GM12878 (cell line): ENCODE results near the gene STRIP2. TPM values are rescaled to one million over a fixed set of nuclear protein-coding genes. Genes with fewer than 3 reads are reported as not detected.

Source experiments
- ATAC-seq: fragments of 200-7000 bp; cut with Tn5 transposase; 3 replicates; pipeline ENCODE4 v1.9.1; 2020; ENCODE audit warnings: mild to moderate bottlenecking, moderate library complexity
- BruUV-seq: library from RNA; stranded (reverse); fragments of 400-500 nt; replicated peaks from 2 replicates; lab custom pipeline; 2021; lab: Mats Ljungman, UMichigan
- CTCF ChIA-PET: fragments of 300-600 bp; sonication (Branson Sonifier 250); formaldehyde crosslinking; extraction: SDS; loops from one replicate; lab custom pipeline; 2021; ENCODE audit warnings: inconsistent platforms; lab: Yijun Ruan, JAX
- POLR2A ChIA-PET: fragments of 350-600 bp; formaldehyde crosslinking; extraction: SDS; loops from one replicate; lab custom pipeline; 2021; ENCODE audit warnings: inconsistent platforms; lab: Charles Lee
- RAD21 ChIA-PET: fragments of 300-600 bp; sonication (Branson Sonifier 250); formaldehyde crosslinking; loops from one replicate; lab custom pipeline; 2023; ENCODE audit warnings: antibody characterized with exemption; ENCODE audit not compliant: unreplicated experiment; lab: Charles Lee
- SMC1A ChIA-PET: fragments of 300-600 bp; sonication (Branson Sonifier 250); formaldehyde crosslinking; loops from one replicate; lab custom pipeline; 2023; ENCODE audit not compliant: unreplicated experiment, uncharacterized antibody; lab: Charles Lee
- DNase-seq: peaks from one replicate; pipeline ENCODE4 v3.0.0-alpha.2; 2011; ENCODE audit warnings: low read depth, low spot score
- FAIRE-seq: peaks from 3 replicates; lab custom pipeline; 2011; peaks lifted over from hg19 to GRCh38; lab: Jason Lieb, UNC
- H2AFZ ChIP-seq: 2 replicates; pipeline ENCODE4 v1.6.0; 2011; ENCODE audit warnings: low read depth, low read length, control low read depth; ENCODE audit not compliant: control insufficient read depth
- H3K27ac ChIP-seq: 2 replicates; pipeline ENCODE4 v1.5.1; 2011; ENCODE audit warnings: control low read depth; ENCODE audit not compliant: control insufficient read depth, insufficient read depth
- H3K27me3 ChIP-seq, 2 experiments: replicated peaks in 1 of 2; 2 replicates each; pipeline versions ENCODE4 v1.6.0 to v1.6.1; 2011; ENCODE audit warnings: low read length in 1 of 2; ENCODE audit not compliant: control insufficient read depth in 2 of 2, insufficient read depth in 2 of 2
- H3K36me3 ChIP-seq, 2 experiments: 2 replicates each; pipeline ENCODE4 v1.5.1; 2011; ENCODE audit warnings: low read length in 1 of 2; ENCODE audit not compliant: control insufficient read depth in 2 of 2, insufficient read depth in 2 of 2
- H3K4me1 ChIP-seq: 2 replicates; pipeline ENCODE4 v1.6.1; 2011; ENCODE audit warnings: mild to moderate bottlenecking, low read length, moderate library complexity, mixed read lengths; ENCODE audit not compliant: control insufficient read depth, insufficient read depth
- H3K4me2 ChIP-seq: 2 replicates; pipeline ENCODE4 v1.6.0; 2011; ENCODE audit warnings: control low read depth; ENCODE audit not compliant: control insufficient read depth, insufficient read depth
- H3K4me3 ChIP-seq: fragments of 200-600 bp; sonication (generic); 2 replicates; pipeline ENCODE4 v1.5.1; 2016
- H3K79me2 ChIP-seq: 2 replicates; pipeline ENCODE4 v1.6.0; 2011; ENCODE audit warnings: low read length; ENCODE audit not compliant: control insufficient read depth, insufficient read depth
- H3K9ac ChIP-seq: 2 replicates; pipeline ENCODE4 v1.8.0; 2011; ENCODE audit warnings: low read length, control low read depth, mixed read lengths; ENCODE audit not compliant: control insufficient read depth, insufficient read depth
- H3K9me3 ChIP-seq: replicated peaks from 3 replicates; pipeline ENCODE4 v1.5.1; 2011; ENCODE audit warnings: mild to moderate bottlenecking, low read length; ENCODE audit not compliant: control insufficient read depth, insufficient read depth
- H4K20me1 ChIP-seq: 2 replicates; pipeline ENCODE4 v1.6.0; 2011; ENCODE audit not compliant: control insufficient read depth, insufficient read depth
- ATF3 ChIP-seq: IDR thresholded peaks from 2 replicates; pipeline ENCODE4 v1.6.1; 2011; ENCODE audit warnings: low read depth, mild to moderate bottlenecking, low read length, moderate library complexity, borderline replicate concordance; ENCODE audit errors: extremely low read depth
- BCL11A ChIP-seq: IDR thresholded peaks from 2 replicates; pipeline ENCODE4 v1.6.1; 2011; ENCODE audit warnings: low read depth, low read length
- CBX3 ChIP-seq: fragments of 200-600 bp; sonication (generic); IDR thresholded peaks from 2 replicates; pipeline ENCODE4 v1.6.1; 2016; ENCODE audit warnings: low read depth, borderline replicate concordance
- CEBPZ ChIP-seq: fragments of 150-350 bp; IDR thresholded peaks from 2 replicates; pipeline ENCODE4 v1.6.1; 2016; ENCODE audit warnings: low read depth, low read length
- FOXM1 ChIP-seq: IDR thresholded peaks from 2 replicates; pipeline ENCODE4 v1.6.1; 2012; ENCODE audit warnings: low read depth, mild to moderate bottlenecking, inconsistent platforms, low read length, moderate library complexity
- GABPA ChIP-seq: IDR thresholded peaks from 2 replicates; pipeline ENCODE4 v1.6.1; 2014; ENCODE audit warnings: antibody characterized with exemption, low read depth, mild to moderate bottlenecking, inconsistent platforms
- KAT2A ChIP-seq: conservative IDR thresholded peaks from 2 replicates; pipeline ENCODE4 v1.6.1; 2011; ENCODE audit warnings: low read depth, low read length; ENCODE audit not compliant: control insufficient read depth
- MXI1 ChIP-seq: fragments of 150-350 bp; IDR thresholded peaks from 2 replicates; pipeline ENCODE4 v1.6.1; 2011; ENCODE audit warnings: low read depth, mild to moderate bottlenecking, inconsistent platforms, low read length, improper control_type of control experiment
- PKNOX1 ChIP-seq: fragments of 450-650 bp; IDR thresholded peaks from 2 replicates; pipeline ENCODE4 v1.6.1; 2016; ENCODE audit warnings: mild to moderate bottlenecking
- SIX5 ChIP-seq: IDR thresholded peaks from 2 replicates; pipeline ENCODE4 v1.6.1; 2011; ENCODE audit warnings: mild to moderate bottlenecking, low read depth, low read length, moderate library complexity; ENCODE audit not compliant: severe bottlenecking
- SKIL ChIP-seq: fragments of 450-650 bp; IDR thresholded peaks from 2 replicates; pipeline ENCODE4 v1.6.1; 2017; ENCODE audit warnings: mild to moderate bottlenecking, low read depth, inconsistent platforms; ENCODE audit not compliant: poor library complexity, severe bottlenecking
- SMC3 ChIP-seq: IDR thresholded peaks from 2 replicates; pipeline ENCODE4 v1.6.1; 2011; ENCODE audit warnings: low read length, improper control_type of control experiment, borderline replicate concordance
- WGBS: methylation state at CpG from one replicate; pipeline ENCODE4 v1.1.6; 2016; ENCODE audit warnings: low lambda C conversion rate; ENCODE audit not compliant: insufficient replicate concordance, insufficient coverage; ENCODE audit errors: missing lambda C conversion rate; 5-methylcytosine and 5-hydroxymethylcytosine counted together
- in situ Hi-C: fragments of 300-500 bp; cut with MboI; formaldehyde crosslinking; loops from 9 replicates; pipeline ENCODE4 v1.14.3; 2018; ENCODE audit warnings: mixed read lengths
- intact Hi-C: fragments of 100-400 bp; cut with micrococcal nuclease; formaldehyde crosslinking; loops from one replicate; pipeline ENCODE4 v1.14.2; 2022; ENCODE audit not compliant: unreplicated experiment
- polyA plus RNA-seq, 11 experiments: library from polyadenylated mRNA; depleted of rRNA in 4 of 11; unstranded in 6 of 11; stranded (reverse) in 5 of 11; fragments of >200 nt; fragmentation: Nextera tagmentation in 4 of 11; fragmentation: Illumina TruSeq in 1 of 11; extraction: Ambion mirVana in 4 of 11; extraction: Trizol in 1 of 11; gene quantifications; 1 replicate in 1 of 11; 2 replicates in 10 of 11; pipeline versions ENCODE4 v1.2.1 to v1.2.3, GENCODE V29; 2011 to 2016; ENCODE audit warnings: inconsistent platforms in 2 of 11, missing spikeins in 2 of 11, low read depth in 1 of 11
- total RNA-seq, 4 experiments: library from RNA; depleted of rRNA in 3 of 4; stranded (reverse); fragments of >200 nt in 3 of 4; fragmentation: Illumina TruSeq in 1 of 4; extraction: Trizol in 1 of 4; gene quantifications; 2 replicates each; pipeline versions ENCODE4 v1.2.1 to v1.2.3, GENCODE V29; 2013 to 2021

STRIP2 gene
- total and polyA plus RNA-seq, 10 of the 15 experiments (the other 5 are each of a cell fraction or from before 2014, with no cell fraction given): 0.48 to 5.8 (median 1.8) TPM

GRCh38 chr7:129417073-129417472 is 17.2 kb upstream of the STRIP2 start (continued):
- TF ChIP-seq ATF3 (no peak), CEBPZ (no peak), BCL11A (no peak), KAT2A (no peak), PKNOX1 (no peak)

GRCh38 chr7:129421717-129422250 is 12.4 kb upstream of the STRIP2 start:
- POLR2A ChIA-PET: no interaction called here
- no peak overlapping the region for H3K4me3 ChIP-seq
- BruUV-seq: no TSS peak
- no peaks in the 10 kb centered on the region for H3K9me3 ChIP-seq
- in situ Hi-C loops (no loop called here), intact Hi-C loops (no loop called here)
- no peak overlapping the region for H3K4me2 ChIP-seq
- no peaks in the 10 kb centered on the region for H3K4me1 ChIP-seq
- ATAC-seq (no peak), FAIRE-seq (no peak), DNase-seq (no peak)
- 96% methylated on average over 2 of the region's 2 CpGs for WGBS
- no peaks in the 10 kb centered on the region for H3K79me2 ChIP-seq
- CTCF ChIA-PET: interaction anchor here (0.6 kb wide), 1 partner anchor 811 kb away, joined by 3 read pairs; no protein-coding TSS in a partner anchor
- H3K27ac ChIP-seq: no peak overlapping the region
- H2AFZ ChIP-seq: no peak overlapping the region
- no peaks in the 10 kb centered on the region for H4K20me1 ChIP-seq
- no peak overlapping the region for H3K9ac ChIP-seq
- H3K27me3 ChIP-seq: no peaks in the 10 kb centered on the region
- RAD21 ChIA-PET: no interaction called here
- SMC1A ChIA-PET: interaction anchor here (1.2 kb wide), 1 partner anchor 47 kb away, joined by 3 read pairs; no protein-coding TSS in a partner anchor
- H3K36me3 ChIP-seq: no peaks in the 10 kb centered on the region
- TF ChIP-seq CBX3: no peak
- TF ChIP-seq FOXM1: no peak
- TF ChIP-seq SKIL: no peak
- TF ChIP-seq SMC3: no peak
- no peak for TF ChIP-seq MXI1
- no peak for TF ChIP-seq GABPA
- TF ChIP-seq SIX5: no peak
